Tongue (tissue), 2 donors: ENCODE data around the gene GALNT9. TPM values are rescaled to one million over a fixed set of nuclear protein-coding genes. Genes with fewer than 3 reads are reported as not detected.
"Not testable (repeated sequence)": the region's sequence is repeated elsewhere in the genome, so short reads cannot be mapped to it uniquely, and the experiment has no call there.

Experiments
- DNase-seq: peaks from one replicate; pipeline ENCODE4 v3.0.0-alpha.2; 2015
- total RNA-seq: library from RNA; depleted of rRNA; stranded (reverse); fragments of >200 nt; gene quantifications from one replicate; pipeline ENCODE4 v1.2.3, GENCODE V29; 2014

The GALNT9 gene
- 0.92 TPM for total RNA-seq

GRCh38 chr12:132329036-132329719, at the start of gene GALNT9:
GALNT9 (minus strand) TSS chr12:132329589; CDS start chr12:132329203, 386 bp downstream.
- DNase-seq = peak; percentile 64

- DNase-seq = not testable (repeated sequence)
Observed at GRCh38 chr12:132379057-132379456, 49.7 kb upstream of the GALNT9 start.

- no peak for DNase-seq
Observed at GRCh38 chr12:132377147-132377546, 47.8 kb upstream of the GALNT9 start.

DNA sequence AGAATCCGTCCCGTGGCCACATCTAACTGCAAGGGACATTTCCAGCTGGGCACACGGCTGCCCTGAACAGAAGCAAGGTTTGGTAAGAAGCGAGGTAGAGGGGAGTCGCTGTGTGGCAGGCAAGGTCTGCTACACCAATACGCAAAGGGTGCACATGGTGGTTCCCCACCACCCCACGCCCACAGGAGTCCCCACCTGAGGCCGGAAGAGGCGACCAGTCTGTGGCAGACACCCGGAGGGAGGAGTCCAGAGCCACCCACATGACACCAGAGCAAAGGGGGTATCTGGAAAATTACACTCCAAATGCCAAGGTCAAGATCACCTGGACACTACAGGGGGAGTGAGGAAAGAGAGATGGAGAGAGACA, 47.1 kb upstream of the GALNT9 start:
- no peak for DNase-seq

- peak; percentile 44 for DNase-seq
Observed at GRCh38 chr12:132375747-132376463, 46.5 kb upstream of the GALNT9 start.

GRCh38 chr12:132374612-132375445, 45.4 kb upstream of the GALNT9 start:
- DNase-seq = no peak

- no peak for DNase-seq
Observed at GRCh38 chr12:132373901-132374611, 44.7 kb upstream of the GALNT9 start.

DNA sequence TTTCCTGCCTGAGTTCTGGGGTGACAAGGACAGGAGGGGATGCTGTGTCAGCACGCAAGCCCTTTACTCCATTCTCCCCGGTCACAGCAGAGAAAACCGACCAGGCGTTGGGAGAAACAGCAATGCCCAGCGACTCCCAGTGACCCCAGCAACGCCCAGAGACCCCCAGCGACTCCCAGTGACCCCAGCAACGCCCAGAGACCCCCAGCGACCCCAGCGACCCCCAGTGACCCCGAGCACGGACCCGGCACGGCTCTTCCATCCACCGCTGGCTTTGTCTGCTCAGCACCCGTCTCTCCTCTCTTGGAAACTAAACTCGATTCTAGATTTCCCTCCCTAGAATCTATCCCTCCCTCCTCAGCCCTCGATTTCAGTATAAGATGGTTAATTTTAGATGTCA, 38.5 kb upstream of the GALNT9 start:
- no peak for DNase-seq

DNA sequence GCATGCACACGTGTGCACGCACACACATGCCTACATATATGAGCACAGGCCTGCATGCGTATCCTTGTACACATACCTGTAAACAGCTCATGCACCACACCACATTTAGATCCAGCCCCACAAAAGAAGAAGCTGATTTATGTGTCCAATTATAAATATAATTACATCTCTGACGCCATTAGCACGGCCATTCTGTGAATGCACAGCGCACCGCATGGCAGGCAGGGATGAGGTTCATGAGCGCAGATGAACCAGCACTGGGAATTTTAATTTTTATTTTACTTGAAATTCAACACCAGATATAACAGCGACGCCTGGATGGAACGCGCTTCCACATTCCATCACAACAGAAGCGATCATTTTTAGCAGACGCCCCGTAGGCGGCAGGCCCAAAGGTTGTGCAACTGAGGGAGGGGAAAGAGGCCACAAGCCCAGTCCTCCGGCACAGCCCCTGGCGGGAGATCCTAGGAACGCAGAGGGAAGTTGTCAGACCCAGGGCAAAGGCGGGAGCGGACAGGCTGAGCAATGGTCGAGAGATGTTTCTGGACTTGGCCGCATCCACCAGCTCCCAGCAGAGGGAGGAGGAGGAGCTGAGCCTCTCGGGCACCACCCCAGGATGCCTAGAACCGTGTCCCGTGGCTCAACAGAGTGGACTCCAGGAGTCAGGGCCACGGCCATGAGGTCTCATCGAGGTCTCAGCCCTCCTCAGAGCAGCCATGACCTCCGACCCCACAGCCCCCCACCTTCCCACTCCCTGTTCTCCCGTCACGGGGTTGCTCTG, 37.9 kb upstream of the GALNT9 start:
- DNase-seq = no peak

GRCh38 chr12:132366341-132366861, 37.0 kb upstream of the GALNT9 start:
- DNase-seq = peak; percentile 57

DNA sequence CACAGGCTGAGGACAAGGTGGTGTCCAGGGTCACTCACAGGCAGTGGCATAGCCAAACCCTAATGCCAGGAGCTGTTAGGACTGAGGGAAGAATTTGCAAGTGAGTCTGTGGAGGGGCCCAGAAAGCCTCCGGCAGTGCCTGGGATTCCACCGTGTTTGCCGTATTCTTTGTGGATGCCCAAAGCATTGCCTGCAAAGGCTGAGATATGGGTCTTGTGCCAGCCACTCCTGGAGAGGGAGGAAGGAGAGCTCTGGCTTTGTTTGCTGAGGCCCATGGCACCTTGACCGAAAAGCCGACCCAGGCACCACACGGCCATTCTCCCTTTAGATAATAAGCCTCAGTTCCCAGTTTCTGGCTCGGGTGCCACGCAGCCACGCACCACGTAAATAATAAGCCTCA, 35.8 kb upstream of the GALNT9 start:
- DNase-seq = no peak

GRCh38 chr12:132364348-132364902, 35.0 kb upstream of the GALNT9 start:
- DNase-seq = no peak

- DNase-seq = no peak
Observed at GRCh38 chr12:132363661-132364347, 34.4 kb upstream of the GALNT9 start.

DNA sequence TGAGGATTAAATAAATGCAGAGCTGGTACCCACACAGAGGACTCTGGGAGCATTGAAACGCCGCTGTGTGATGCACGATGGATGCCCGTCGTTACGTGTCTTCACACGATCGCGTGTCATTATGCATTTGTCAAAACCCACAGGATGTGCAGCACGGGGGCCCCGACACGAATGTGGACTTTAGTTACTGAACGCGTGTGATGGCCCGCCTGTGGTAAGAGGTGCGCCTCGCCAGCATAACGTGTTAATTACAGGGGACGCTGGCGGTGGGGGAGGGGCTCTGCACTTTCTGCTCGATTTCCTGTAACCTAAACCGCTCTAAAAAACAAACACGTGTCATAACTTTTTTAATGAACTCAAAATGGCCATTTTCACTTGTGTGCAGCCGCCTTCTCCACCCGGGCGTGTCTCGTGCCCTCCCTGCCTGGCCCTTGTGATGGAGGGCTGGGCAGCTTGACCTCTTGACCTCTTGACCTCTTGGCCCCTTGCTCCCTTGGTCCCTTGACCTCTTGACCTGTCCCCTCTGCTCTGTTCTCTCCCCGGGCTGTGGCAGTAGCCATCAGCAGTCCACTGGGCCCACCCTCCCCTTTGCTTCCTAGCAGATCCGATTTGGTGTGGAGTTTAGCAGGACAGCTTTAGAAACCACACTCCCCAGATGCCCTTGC, 33.7 kb upstream of the GALNT9 start:
- no peak for DNase-seq

DNA sequence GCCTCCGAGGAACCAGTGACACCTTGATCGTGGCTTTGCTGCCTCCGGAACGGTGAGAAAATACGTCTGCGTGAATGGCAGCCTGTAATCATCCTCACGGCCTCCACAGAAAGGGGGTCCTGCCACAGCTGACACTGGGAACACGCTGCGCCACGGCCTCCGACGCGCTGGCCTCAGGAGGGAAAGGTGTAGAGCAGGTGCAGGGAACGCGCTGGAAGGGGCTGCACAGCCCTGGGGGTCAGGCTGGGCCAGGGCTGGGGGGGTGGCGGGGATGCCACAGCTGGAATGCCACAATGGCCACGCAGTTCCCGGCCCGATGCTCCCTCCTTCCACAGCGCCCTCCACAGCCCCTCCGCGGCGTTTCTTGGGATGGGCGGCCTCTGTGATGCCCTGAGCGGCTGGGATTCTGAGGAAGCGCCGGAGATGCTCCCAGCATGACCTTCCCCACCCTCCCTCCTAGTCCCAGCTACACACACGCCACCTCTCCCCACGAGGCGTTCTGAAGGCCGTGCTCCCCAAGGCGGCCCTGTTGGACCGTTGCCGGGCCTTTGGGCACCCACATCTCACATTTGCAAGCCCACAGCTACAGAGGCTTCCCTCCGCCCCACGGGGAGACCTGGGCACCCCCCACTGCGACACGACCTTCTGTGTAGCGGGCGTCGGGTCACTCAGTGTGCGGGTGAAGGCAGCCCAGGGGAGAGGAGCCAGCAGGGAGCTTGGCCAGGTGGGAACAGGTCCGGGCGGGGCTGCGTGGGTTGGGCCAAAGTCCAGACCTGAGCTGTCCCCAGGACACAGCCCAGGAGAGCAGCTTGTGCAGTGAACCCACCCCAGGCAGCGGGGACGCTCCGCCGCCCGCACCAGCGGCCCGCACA, 31.8 kb upstream of the GALNT9 start:
- no peak for DNase-seq

GRCh38 chr12:132360410-132360809, 31.0 kb upstream of the GALNT9 start:
- no peak for DNase-seq

DNA sequence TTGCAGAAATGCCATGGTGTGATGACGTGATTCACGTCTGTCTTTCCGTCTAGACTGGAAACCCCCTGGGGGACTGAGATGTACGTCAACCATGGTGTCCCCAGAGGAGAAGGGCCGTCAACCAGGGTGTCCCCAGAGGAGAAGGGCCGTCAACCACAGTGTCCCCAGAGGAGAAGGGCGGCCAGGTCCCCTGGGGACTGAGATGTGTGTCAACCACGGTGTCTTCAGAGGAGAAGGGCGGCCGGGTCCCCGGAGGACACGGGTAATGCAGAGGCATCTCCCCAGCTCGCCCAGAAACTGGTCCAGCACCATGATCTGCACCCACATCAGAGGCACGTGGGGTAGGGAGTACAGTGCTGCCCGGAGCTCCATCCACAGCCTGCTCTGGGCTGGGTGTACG, 30.6 kb upstream of the GALNT9 start:
- DNase-seq = no peak

- no peak for DNase-seq
Observed at GRCh38 chr12:132359551-132359950, 30.2 kb upstream of the GALNT9 start.
